Putamen (tissue), 1 donor: ENCODE data around the gene SERPINB2.
"Not testable (repeated sequence)": the region's sequence is repeated elsewhere in the genome, so short reads cannot be mapped to it uniquely, and the experiment has no call there.

Source experiments
- DNase-seq: peaks from one replicate; pipeline ENCODE4 v3.0.0-alpha.2; 2016; ENCODE audit warnings: low spot score

Gene SERPINB2

GRCh38 chr18:63888470-63889190, 1.1 kb downstream of the SERPINB2 start:
- DNase-seq, result no peak

- DNase-seq, result no peak
Observed at GRCh38 chr18:63889626-63890025, 2.1 kb downstream of the SERPINB2 start.

GRCh38 chr18:63890237-63890949, 2.9 kb downstream of the SERPINB2 start:
- DNase-seq, result no peak

GRCh38 chr18:63890950-63891304, 3.4 kb downstream of the SERPINB2 start:
- no peak for DNase-seq

GRCh38 chr18:63892566-63892965, 5.1 kb downstream of the SERPINB2 start:
- no peak for DNase-seq

- DNase-seq, result no peak
Observed at GRCh38 chr18:63894106-63894772, 6.7 kb downstream of the SERPINB2 start.

GRCh38 chr18:63895190-63895589, 7.7 kb downstream of the SERPINB2 start:
- DNase-seq, result no peak

GRCh38 chr18:63897072-63897471, 9.6 kb downstream of the SERPINB2 start:
- DNase-seq, result no peak

- no peak for DNase-seq
Observed at GRCh38 chr18:63899206-63899605, 11.7 kb downstream of the SERPINB2 start.

- no peak for DNase-seq
Observed at GRCh38 chr18:63903851-63904570, 16.5 kb downstream of the SERPINB2 start.

GRCh38 chr18:63904694-63905093, 17.2 kb downstream of the SERPINB2 start:
- DNase-seq, result no peak

GRCh38 chr18:63905361-63905760, 17.9 kb downstream of the SERPINB2 start:
- no peak for DNase-seq

GRCh38 chr18:63906056-63906455, 18.6 kb downstream of the SERPINB2 start:
- no peak for DNase-seq

- DNase-seq, result no peak
Observed at GRCh38 chr18:63907664-63908063, 20.2 kb downstream of the SERPINB2 start, which contains the start of gene SERPINB10. SERPINB10 (plus strand) TSS chr18:63907958; CDS start chr18:63915511, 7,553 bp downstream.

- no peak for DNase-seq
Observed at GRCh38 chr18:63908858-63909257, 21.4 kb downstream of the SERPINB2 start.

GRCh38 chr18:63909870-63910269, 22.4 kb downstream of the SERPINB2 start:
- no peak for DNase-seq

- no peak for DNase-seq
Observed at GRCh38 chr18:63917817-63918216, 30.3 kb downstream of the SERPINB2 start.

- no peak for DNase-seq
Observed at GRCh38 chr18:63922049-63922448, 34.5 kb downstream of the SERPINB2 start.

- DNase-seq, result no peak
Observed at GRCh38 chr18:63924551-63924950, 37.0 kb downstream of the SERPINB2 start.

GRCh38 chr18:63928331-63928730, 40.8 kb downstream of the SERPINB2 start:
- DNase-seq, result no peak

GRCh38 chr18:63929369-63929768, 41.9 kb downstream of the SERPINB2 start:
- not testable (repeated sequence) for DNase-seq

- DNase-seq, result no peak
Observed at GRCh38 chr18:63930773-63931354, 43.4 kb downstream of the SERPINB2 start.
